Measurements from ENCODE around the gene SLC17A2. TPM values are rescaled to one million over a fixed set of nuclear protein-coding genes. Genes with fewer than 3 reads are reported as not detected.

The SLC17A2 gene
- total RNA-seq, 2 donors from 2014 or later, result 0.25 to 0.50 TPM

Other genes with a start within 250 kb of the SLC17A2 start
- gene SLC17A4, start 175.9 kb downstream of the SLC17A2 start, total RNA-seq, result not detected
- under 1 TPM in 1 of 2 donors, not detected in 1; 0.41 TPM for gene SLC17A1, start 98.6 kb downstream of the SLC17A2 start, total RNA-seq
- gene SLC17A3, start 56.4 kb downstream of the SLC17A2 start, total RNA-seq, result 1 to 10 TPM in 1 of 2 donors, under 1 TPM in 1; 0.20 to 1.6 TPM
- gene TRIM38, start 32.1 kb upstream of the SLC17A2 start, total RNA-seq, result 10 to 100 TPM; 37.7 to 39.8 TPM
- gene HFE, start 156.7 kb upstream of the SLC17A2 start, total RNA-seq, result 1 to 10 TPM in 1 of 2 donors, under 1 TPM in 1; 0.23 to 2.1 TPM

All from activated naive CD4-positive, alpha-beta T cell treated with anti-CD3 and anti-CD28 coated beads, Interleukin-2, amount 50 U/mL, for 72 hours (primary cell).